Small intestine (tissue), 7 donors: ENCODE data around the gene HSBP1. TPM values are rescaled to one million over a fixed set of nuclear protein-coding genes. Genes with fewer than 3 reads are reported as not detected.

Source experiments
- DNase-seq, 2 donors: peaks; one replicate each; pipeline versions ENCODE4 v3.0.0 to v3.0.0-alpha.2; 2013
- FAIRE-seq: peaks from 2 replicates; lab custom pipeline; 2012; peaks lifted over from hg19 to GRCh38; lab: Jason Lieb, UNC
- H3K27ac ChIP-seq, 3 donors: one replicate each; pipeline ENCODE4 v1.5.1; 2013; ENCODE audit warnings: low read length in 2 of 3, mild to moderate bottlenecking in 2 of 3, control low read depth in 1 of 3, inconsistent platforms in 1 of 3, low read depth in 1 of 3, moderate library complexity in 1 of 3
- H3K27me3 ChIP-seq, 3 donors: one replicate each; pipeline ENCODE4 v1.6.1; 2013; ENCODE audit warnings: low read length in 3 of 3, inconsistent platforms in 1 of 3; ENCODE audit not compliant: control insufficient read depth in 3 of 3, insufficient read depth in 3 of 3
- H3K36me3 ChIP-seq, 3 donors: one replicate each; pipeline ENCODE4 v1.6.1; 2013; ENCODE audit warnings: low read length in 3 of 3, inconsistent platforms in 1 of 3, low read depth in 1 of 3, mild to moderate bottlenecking in 1 of 3, moderate library complexity in 1 of 3; ENCODE audit not compliant: control insufficient read depth in 3 of 3, insufficient read depth in 2 of 3
- H3K4me1 ChIP-seq, 3 donors: one replicate each; pipeline ENCODE4 v1.6.1; 2013; ENCODE audit warnings: low read length in 2 of 3, inconsistent platforms in 1 of 3, low read depth in 1 of 3, mild to moderate bottlenecking in 1 of 3, moderate library complexity in 1 of 3; ENCODE audit not compliant: control insufficient read depth in 3 of 3, insufficient read depth in 2 of 3
- H3K4me3 ChIP-seq, 3 donors: one replicate each; pipeline ENCODE4 v1.5.1; 2013; ENCODE audit warnings: low read length in 3 of 3, control low read depth in 1 of 3, inconsistent platforms in 1 of 3, low read depth in 1 of 3, mild to moderate bottlenecking in 1 of 3, moderate library complexity in 1 of 3
- H3K9me3 ChIP-seq, 2 donors: one replicate each; pipeline ENCODE4 v1.6.1; 2013; ENCODE audit warnings: low read depth in 1 of 2, low read length in 1 of 2; ENCODE audit not compliant: control insufficient read depth in 2 of 2, insufficient read depth in 1 of 2
- WGBS, 3 donors: extraction: QIAGEN DNeasy Blood & Tissue Kit; methylation state at CpG; one replicate each; pipeline ENCODE4 v1.1.7; 2013; 5-methylcytosine and 5-hydroxymethylcytosine counted together
- polyA plus RNA-seq, 4 donors: library from polyadenylated mRNA; stranded (reverse) in 3 of 4; unstranded in 1 of 4; fragments of 200-250 nt in 3 of 4; fragments of 120-200 nt in 1 of 4; gene quantifications; one replicate each; pipeline versions ENCODE4 v1.2.1 to v1.2.3, GENCODE V29; 2013
- donor health status: healthy with polysubstance abuse.
- donor health status: control.
- donor health status: control.
- donor health status: Bipolar disorder and iron deficiency.
- donor health status: healthy.

Gene HSBP1
- polyA plus RNA-seq, 4 donors = 30.5 to 113 (median 44.4) TPM

GRCh38 chr16:83856792-83857191 lies 49.0 kb downstream of the HSBP1 start:
- Histone ChIP-seq H3K36me3 (no peaks in the 10 kb centered on the region), H3K4me1 (no peaks in the 10 kb centered on the region), H3K27ac (no peak overlapping the region), H3K27me3 (peaks cover 0 to 6% (median 0%) of the 10 kb centered on the region in 3 donors), H3K4me3 (no peak overlapping the region), H3K9me3 (peaks cover 0 to 3% of the 10 kb centered on the region in 2 donors)
- 35 to 71% (median 43%) methylated on average over 4 of the region's 4 CpGs for WGBS, 3 donors
- FAIRE-seq (no peak), DNase-seq (no peak)

- Histone ChIP-seq H3K36me3 (no peaks in the 10 kb centered on the region), H3K27ac (no peak overlapping the region), H3K4me1 (no peaks in the 10 kb centered on the region), H3K27me3 (peaks cover 0 to 4% (median 3%) of the 10 kb centered on the region in 3 donors), H3K4me3 (no peak overlapping the region), H3K9me3 (no peaks in the 10 kb centered on the region)
- WGBS, 3 donors = 76 to 85% (median 78%) methylated on average over 8 of the region's 8 CpGs
- FAIRE-seq = no peak
- no peak for DNase-seq
Measured at GRCh38 chr16:83859265-83859664, 51.5 kb downstream of the HSBP1 start.

GRCh38 chr16:83862661-83863060 lies 54.9 kb downstream of the HSBP1 start:
- no peak for FAIRE-seq

GRCh38 chr16:83863682-83864081 lies 55.9 kb downstream of the HSBP1 start:
- Histone ChIP-seq H3K27me3 (peaks cover 0 to 3% (median 0%) of the 10 kb centered on the region in 3 donors), H3K9me3 (no peaks in the 10 kb centered on the region), H3K4me3 (no peak overlapping the region), H3K27ac (no peak overlapping the region), H3K36me3 (no peaks in the 10 kb centered on the region), H3K4me1 (no peaks in the 10 kb centered on the region)
- FAIRE-seq = no peak
- WGBS, 3 donors = 84 to 94% (median 92%) methylated on average over 1 of the region's 1 CpG
- DNase-seq = no peak

More at GRCh38 chr16:83862661-83863060, 54.9 kb downstream of the HSBP1 start:
- Histone ChIP-seq H3K27ac (no peak overlapping the region), H3K9me3 (no peaks in the 10 kb centered on the region), H3K36me3 (no peaks in the 10 kb centered on the region), H3K4me1 (no peaks in the 10 kb centered on the region), H3K27me3 (peaks cover 0 to 3% (median 0%) of the 10 kb centered on the region in 3 donors), H3K4me3 (no peak overlapping the region)
- 76 to 88% (median 86%) methylated on average over 7 of the region's 7 CpGs for WGBS, 3 donors
- no peak for DNase-seq

Other genes with a start within 250 kb of the HSBP1 start
- gene MLYCD, start 91.1 kb downstream of the HSBP1 start, polyA plus RNA-seq = 1 to 10 TPM; 2.2 to 5.3 (median 3.4) TPM
- gene OSGIN1, start 145.3 kb downstream of the HSBP1 start, polyA plus RNA-seq = 100 to 1,000 TPM in 1 of 4 donors, 10 to 100 TPM in 2, 1 to 10 TPM in 1; 3.4 to 101 (median 41.1) TPM
- gene NECAB2, start 160.3 kb downstream of the HSBP1 start, polyA plus RNA-seq = 1 to 10 TPM in 1 of 4 donors, under 1 TPM in 1, not detected in 2; 0.18 to 5.9 TPM
- gene SLC38A8, start 234.8 kb downstream of the HSBP1 start, polyA plus RNA-seq = under 1 TPM in 1 of 4 donors, not detected in 3; 0.33 TPM